G401 (cell line): Measurements from ENCODE around the gene GPR183. TPM values are rescaled to one million over a fixed set of nuclear protein-coding genes. Genes with fewer than 3 reads are reported as not detected.
"Not testable (repeated sequence)": the region's sequence is repeated elsewhere in the genome, so short reads cannot be mapped to it uniquely, and the experiment has no call there.

Experiments used
- DNase-seq: peaks from one replicate; pipeline ENCODE4 v3.0.0-alpha.2; 2015; ENCODE audit warnings: low spot score
- in situ Hi-C: cut with HindIII; loops from 2 replicates; pipeline ENCODE4 v1.10.0; 2016; ENCODE audit warnings: low sequenced_read_pairs, mixed read lengths
- total RNA-seq: library from RNA; depleted of rRNA; stranded (reverse); fragments of >200 nt; shearing (Covaris generic); gene quantifications from 2 replicates; pipeline ENCODE4 v1.2.3, GENCODE V29; 2014; rRNA removed

GPR183 gene
- total RNA-seq, 1 experiment from 2014 or later, result not detected

DNA sequence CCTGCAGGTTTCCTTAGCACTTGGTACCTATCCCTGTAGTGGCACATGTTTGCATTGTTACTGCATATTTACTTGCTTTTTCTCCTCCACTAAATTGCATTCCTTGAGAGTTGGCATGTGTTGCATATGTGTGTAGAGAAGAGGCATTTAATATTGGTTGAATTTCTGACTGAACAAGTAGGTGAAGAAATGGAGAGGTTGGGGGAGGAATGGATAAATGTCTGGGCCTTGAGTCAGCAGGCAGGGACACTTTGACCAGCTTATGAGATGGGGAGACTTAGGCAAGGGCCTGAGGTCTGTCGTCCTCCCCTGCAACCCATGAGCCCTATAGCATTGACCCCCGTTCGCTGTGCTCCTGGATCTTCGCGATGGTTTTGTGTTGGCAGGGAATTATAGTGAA lies 47.0 kb downstream of the GPR183 start:
- in situ Hi-C loops, result no loop called here
- DNase-seq, result no peak

DNA sequence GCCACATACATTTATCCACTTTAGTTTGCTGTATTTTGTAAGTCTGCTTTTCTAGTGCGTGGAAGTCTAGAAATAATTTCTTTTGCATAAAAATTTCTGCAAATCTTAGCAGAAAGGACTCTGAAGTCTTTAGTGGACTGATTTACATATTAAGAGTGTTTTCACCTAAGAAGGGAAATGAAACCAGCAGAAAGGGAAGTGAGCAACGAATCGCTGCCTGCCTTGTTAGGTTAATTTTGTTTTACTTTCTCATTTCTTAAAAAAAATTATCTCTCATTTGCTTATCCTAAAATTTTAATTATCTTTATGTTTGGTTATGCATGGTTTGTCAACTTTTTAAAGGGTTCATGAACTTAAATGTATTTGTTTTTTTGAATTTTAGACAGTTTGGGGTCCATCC lies 48.3 kb downstream of the GPR183 start:
- no peak for DNase-seq
- in situ Hi-C loops, result no loop called here

- in situ Hi-C loops, result no loop called here
- DNase-seq, result no peak
These were observed 48.9 kb downstream of the GPR183 start, which contains the start of gene GPR18 for GRCh38 chr13:99258210-99258860. Gene GPR18, minus strand, starts transcription at chr13:99258379. Its CDS starts 2,507 bp downstream, at chr13:99255872.

GRCh38 chr13:99257291-99257690 lies 49.9 kb downstream of the GPR183 start:
- in situ Hi-C loops, result no loop called here
- DNase-seq, result no peak

- in situ Hi-C loops, result no loop called here
- no peak for DNase-seq
These were observed 50.5 kb downstream of the GPR183 start for GRCh38 chr13:99256709-99257108.

GRCh38 chr13:99256283-99256682 lies 50.9 kb downstream of the GPR183 start:
- DNase-seq, result no peak
- in situ Hi-C loops, result no loop called here

GRCh38 chr13:99255271-99255670 lies 51.9 kb downstream of the GPR183 start:
- in situ Hi-C loops, result no loop called here

DNA sequence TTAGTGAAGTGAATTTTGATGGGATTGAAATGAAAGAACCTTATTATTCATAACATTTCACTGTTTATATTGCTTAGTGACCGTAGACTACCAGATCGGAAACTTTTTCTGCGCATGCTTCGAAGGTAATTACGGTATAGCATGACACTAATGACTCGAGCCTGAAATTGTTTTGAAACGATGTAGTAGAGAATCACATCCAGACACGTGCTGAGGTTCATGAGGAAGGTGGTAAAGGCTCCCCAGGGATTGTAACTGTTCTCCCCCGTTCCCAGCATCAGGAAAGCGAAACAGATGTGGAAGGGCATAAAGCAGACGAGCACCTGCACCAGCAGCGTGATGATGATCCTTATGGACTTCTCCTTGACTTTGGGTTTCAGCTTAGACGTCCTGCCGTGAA lies 52.4 kb downstream of the GPR183 start:
- in situ Hi-C loops, result no loop called here
- no peak for DNase-seq

More at GRCh38 chr13:99255271-99255670, 51.9 kb downstream of the GPR183 start:
- no peak for DNase-seq

- in situ Hi-C loops, result no loop called here
- DNase-seq, result no peak
These were observed 55.3 kb downstream of the GPR183 start for GRCh38 chr13:99251921-99252320.

DNA sequence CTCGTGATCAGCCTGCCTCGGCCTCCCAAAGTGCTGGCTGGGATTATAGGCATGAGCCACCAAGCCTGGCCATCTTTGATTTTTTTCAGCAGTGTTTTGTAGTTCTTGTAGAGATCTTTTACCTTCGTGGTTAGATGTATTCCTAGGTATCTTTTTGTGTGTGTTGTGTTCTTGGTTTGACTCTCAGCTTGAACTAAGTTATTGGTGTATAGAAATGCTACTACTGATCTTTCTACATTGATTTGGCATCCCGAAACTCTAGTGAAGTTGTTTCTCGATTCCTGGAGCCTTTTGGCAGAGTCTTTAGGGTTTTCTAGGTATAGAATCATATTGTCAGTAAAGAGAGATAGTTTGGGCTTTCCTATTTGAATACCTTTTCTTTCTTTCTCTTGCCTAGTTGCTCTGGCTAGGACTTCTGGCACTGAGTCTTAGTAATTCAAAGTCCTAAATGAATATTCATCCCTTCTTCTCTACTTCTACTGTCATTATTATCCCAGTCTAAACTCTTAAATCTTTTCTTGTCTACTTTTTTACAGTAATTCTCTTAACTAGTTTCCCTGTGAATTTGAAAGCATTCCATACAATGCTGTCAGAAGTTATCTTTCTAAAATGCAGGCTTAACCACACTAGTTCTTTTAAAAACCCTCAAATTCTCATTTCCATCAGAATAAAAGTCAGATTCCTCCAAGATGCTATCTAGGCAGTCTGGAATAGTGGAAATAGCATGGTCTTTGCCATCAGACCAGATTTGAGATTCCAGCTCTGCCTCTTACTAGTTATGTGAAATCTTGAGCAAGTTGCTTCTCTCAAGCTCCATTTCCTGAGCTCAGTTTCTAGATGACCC lies 56.0 kb downstream of the GPR183 start:
- DNase-seq, result no peak
- in situ Hi-C loops, result no loop called here

GRCh38 chr13:99249606-99250005 lies 57.6 kb downstream of the GPR183 start:
- in situ Hi-C loops, DNase-seq: not testable (repeated sequence)

GRCh38 chr13:99249178-99249577 lies 58.0 kb downstream of the GPR183 start:
- in situ Hi-C loops, DNase-seq: not testable (repeated sequence)

- no peak for DNase-seq
- in situ Hi-C loops, result no loop called here
These were observed 61.1 kb downstream of the GPR183 start for GRCh38 chr13:99246100-99246499.

Other genes starting within 250 kb of the GPR183 start
- 71.1 and 96.0 TPM in 2 replicates for gene UBAC2, start 106.5 kb downstream of the GPR183 start, total RNA-seq
- gene GPR18, start 49.0 kb downstream of the GPR183 start, total RNA-seq, result not detected in 2 replicates
- 88.6 and 121 TPM in 2 replicates for gene TM9SF2, start 194.1 kb upstream of the GPR183 start, total RNA-seq